HCT116 (cell line): ENCODE results near the gene CCDC116. TPM values are rescaled to one million over a fixed set of nuclear protein-coding genes. Genes with fewer than 3 reads are reported as not detected.

Experiments
- ATAC-seq: fragments of 200-7000 bp; cut with Tn5 transposase; 2 replicates; pipeline ENCODE4 v1.9.1; 2020; ENCODE audit warnings: mild to moderate bottlenecking, moderate library complexity
- BruUV-seq: library from RNA; stranded (reverse); fragments of 400-500 nt; replicated peaks from 2 replicates; lab custom pipeline; 2021; lab: Mats Ljungman, UMichigan
- CTCF ChIA-PET: fragments of 300-600 bp; sonication (Branson Sonifier 250); formaldehyde crosslinking; loops from one replicate; lab custom pipeline; 2021; ENCODE audit warnings: antibody characterized with exemption; lab: Charles Lee
- POLR2A ChIA-PET: fragments of 300-600, 350-600 bp; sonication (Branson Sonifier 250); formaldehyde crosslinking; loops from one replicate; lab custom pipeline; 2021; ENCODE audit warnings: antibody characterized with exemption; lab: Charles Lee
- RAD21 ChIA-PET, 2 experiments: fragments of 300-600 bp; sonication (Branson Sonifier 250); formaldehyde crosslinking; loops; one replicate each; lab custom pipeline; 2023; ENCODE audit warnings: low total read pairs in 2 of 2; ENCODE audit not compliant: uncharacterized antibody in 2 of 2, unreplicated experiment in 2 of 2, low non-redundant PET in 1 of 2; lab: Charles Lee
- DNase-seq: peaks from one replicate; pipeline ENCODE4 v3.0.0-alpha.2; 2010; ENCODE audit warnings: low read depth, low spot score
- H2AFZ ChIP-seq: fragments of 200-600 bp; shearing (Covaris generic), sonication (generic); 2 replicates; pipeline ENCODE4 v1.6.1; 2017; ENCODE audit warnings: low read depth, mixed run types, mixed read lengths, antibody characterized with exemption, low read length; ENCODE audit not compliant: poor library complexity, severe bottlenecking
- H3K27ac ChIP-seq: 2 replicates; pipeline ENCODE4 v1.5.1; 2012; ENCODE audit warnings: low read depth, low read length
- H3K27me3 ChIP-seq: fragments of 200-600 bp; sonication (generic); 2 replicates; pipeline ENCODE4 v1.6.1; 2016; ENCODE audit warnings: mixed run types, low read length, mixed read lengths; ENCODE audit not compliant: insufficient read depth
- H3K36me3 ChIP-seq, 2 experiments: fragments of 200-500 bp in 1 of 2; fragments of 200-600 bp in 1 of 2; sonication (Bioruptor generic) in 1 of 2; sonication (generic) in 1 of 2; 2 replicates each; pipeline versions ENCODE4 v1.5.1 to v1.6.1; 2014 to 2016; ENCODE audit warnings: low read length in 2 of 2, inconsistent platforms in 1 of 2, mixed read lengths in 1 of 2, mixed run types in 1 of 2; ENCODE audit not compliant: insufficient read depth in 2 of 2, control insufficient read depth in 1 of 2
- H3K4me1 ChIP-seq, 2 experiments: fragments of 200-600 bp in 1 of 2; sonication (generic) in 1 of 2; 2 replicates each; pipeline versions ENCODE4 v1.5.1 to v1.6.1; 2012 to 2017; ENCODE audit warnings: low read length in 2 of 2, inconsistent platforms in 1 of 2, mild to moderate bottlenecking in 1 of 2, mixed read lengths in 1 of 2, mixed run types in 1 of 2, moderate library complexity in 1 of 2; ENCODE audit not compliant: insufficient read depth in 2 of 2, control insufficient read depth in 1 of 2
- H3K4me2 ChIP-seq: fragments of 200-600 bp; sonication (generic); 2 replicates; pipeline ENCODE4 v1.6.1; 2017; ENCODE audit warnings: mixed run types, low read length, mixed read lengths
- H3K4me3 ChIP-seq, 2 experiments: fragments of 200-600 bp in 1 of 2; sonication (generic) in 1 of 2; replicated peaks in 1 of 2; 2 replicates each; pipeline ENCODE4 v1.5.1; 2011 to 2016; ENCODE audit warnings: low read length in 2 of 2, control low read depth in 1 of 2, low read depth in 1 of 2, mild to moderate bottlenecking in 1 of 2, mixed read lengths in 1 of 2, mixed run types in 1 of 2
- H3K79me2 ChIP-seq: fragments of 200-600 bp; sonication (generic); 2 replicates; pipeline ENCODE4 v1.6.1; 2017; ENCODE audit warnings: mild to moderate bottlenecking, mixed run types, low read length, moderate library complexity, mixed read lengths; ENCODE audit not compliant: insufficient read depth
- H3K9ac ChIP-seq: fragments of 200-600 bp; sonication (generic); 2 replicates; pipeline ENCODE4 v1.6.1; 2016; ENCODE audit warnings: low read length, mixed read lengths
- H3K9me2 ChIP-seq: fragments of 200-600 bp; sonication (generic), shearing (Covaris generic); 2 replicates; pipeline ENCODE4 v1.6.1; 2017; ENCODE audit warnings: mixed run types, mild to moderate bottlenecking, moderate library complexity; ENCODE audit not compliant: insufficient read depth
- H3K9me3 ChIP-seq, 2 experiments: fragments of 200-500 bp in 1 of 2; fragments of 200-600 bp in 1 of 2; sonication (Bioruptor generic) in 1 of 2; sonication (generic) in 1 of 2; 2 replicates each; pipeline ENCODE4 v1.6.1; 2014 to 2017; ENCODE audit warnings: low read length in 2 of 2, mixed read lengths in 2 of 2, inconsistent platforms in 1 of 2, low read depth in 1 of 2, mild to moderate bottlenecking in 1 of 2, mixed run types in 1 of 2, moderate library complexity in 1 of 2; ENCODE audit not compliant: control insufficient read depth in 1 of 2, insufficient read depth in 1 of 2
- H4K20me1 ChIP-seq: fragments of 200-600 bp; sonication (generic), shearing (Covaris generic); 2 replicates; pipeline ENCODE4 v1.6.1; 2017; ENCODE audit warnings: mixed run types, mild to moderate bottlenecking, moderate library complexity; ENCODE audit not compliant: insufficient read depth
- EGR1 ChIP-seq: IDR thresholded peaks from 2 replicates; pipeline ENCODE4 v1.6.1; 2012; ENCODE audit warnings: low read depth
- EZH2 ChIP-seq: fragments of 200-600 bp; sonication (generic); IDR thresholded peaks from 2 replicates; pipeline ENCODE4 v1.6.1; 2017; ENCODE audit warnings: antibody characterized with exemption, mixed run types
- POLR2A ChIP-seq: IDR thresholded peaks from 2 replicates; pipeline ENCODE4 v1.7.0; 2011; ENCODE audit warnings: borderline replicate concordance; ENCODE audit not compliant: insufficient read depth, insufficient read length; ENCODE audit errors: extremely low read depth
- RAD21 ChIP-seq: IDR thresholded peaks from 2 replicates; pipeline ENCODE4 v1.6.1; 2012; ENCODE audit warnings: low read depth, mild to moderate bottlenecking
- TCF7L2 ChIP-seq: IDR thresholded peaks from 2 replicates; pipeline ENCODE4 v1.7.0; 2011; ENCODE audit warnings: borderline replicate concordance, inconsistent platforms; ENCODE audit not compliant: insufficient read depth, insufficient read length; ENCODE audit errors: extremely low read depth
- ZBTB33 ChIP-seq: IDR thresholded peaks from 2 replicates; pipeline ENCODE4 v1.6.1; 2011; ENCODE audit warnings: mild to moderate bottlenecking, low read length, moderate library complexity; ENCODE audit not compliant: insufficient replicate concordance; ENCODE audit errors: extremely low read depth
- ZFX ChIP-seq: fragments of 450-650 bp; IDR thresholded peaks from 2 replicates; pipeline ENCODE4 v1.6.1; 2017
- ZNF274 ChIP-seq: fragments of 200-500 bp; sonication (Bioruptor generic); IDR thresholded peaks from 2 replicates; pipeline ENCODE4 v1.6.1; 2014; ENCODE audit warnings: mild to moderate bottlenecking, low read depth, low read length, inconsistent platforms
- intact Hi-C: fragments of 100-400 bp; cut with micrococcal nuclease; formaldehyde crosslinking; loops from 2 replicates; pipeline ENCODE4 v1.10.0; 2022
- total RNA-seq: library from RNA; stranded (reverse); gene quantifications from one replicate; pipeline ENCODE4 v1.2.1, GENCODE V29; 2021; ENCODE audit not compliant: unreplicated experiment
- TF ChIP-seq, protein P1 (sequence below): IDR thresholded peaks from 2 replicates; pipeline ENCODE4 v1.6.1; 2012
- TF ChIP-seq, protein P2 (sequence below): IDR thresholded peaks from 2 replicates; pipeline ENCODE4 v1.6.1; 2012; ENCODE audit warnings: low read depth

CCDC116 gene
- total RNA-seq, 1 experiment from 2014 or later: 0.66 TPM

DNA sequence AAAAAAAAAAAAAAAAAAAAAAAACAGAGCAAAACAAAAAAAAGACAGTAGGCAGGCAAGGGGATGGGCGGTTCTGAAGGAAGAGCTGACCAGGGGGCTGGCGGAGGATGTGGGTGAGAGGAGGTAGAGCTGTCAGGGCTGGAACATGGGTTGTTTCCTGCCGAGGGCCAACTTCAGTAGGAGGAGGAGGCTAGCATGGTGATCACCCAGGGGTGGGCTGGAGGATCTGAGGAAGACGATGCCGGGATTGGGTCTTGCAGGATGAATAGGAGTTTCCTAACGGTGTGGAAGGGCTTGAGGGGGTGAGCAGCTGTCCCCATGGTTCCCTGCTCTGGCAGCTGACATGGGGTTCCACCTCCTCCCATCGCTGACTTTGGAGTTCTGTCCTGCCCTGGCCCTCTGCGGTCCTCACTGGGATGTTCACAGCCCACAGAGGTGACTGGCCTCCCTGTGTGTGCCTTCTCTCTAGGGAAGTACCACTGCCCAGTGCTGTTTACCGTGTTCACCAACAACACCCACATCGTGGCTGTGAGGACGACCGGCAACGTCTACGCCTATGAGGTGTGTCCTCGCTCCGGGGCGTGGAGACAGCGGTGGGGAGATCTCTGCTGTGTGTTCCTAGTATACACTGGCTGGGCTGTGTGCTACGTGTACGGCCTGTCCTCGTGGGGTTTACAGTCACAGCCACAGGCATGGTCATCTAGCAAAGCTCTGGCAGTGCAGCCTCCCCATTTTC is 48.4 kb downstream of the CCDC116 start:
- no peak overlapping the region for H3K9ac ChIP-seq
- H3K36me3 ChIP-seq: peaks cover 7 to 9% of the 10 kb centered on the region in 2 experiments; a peak in 3 of 4 replicates
- H3K4me3 ChIP-seq: no peak overlapping the region
- ChIA-PET CTCF (no interaction called here), RAD21 (no interaction called here), POLR2A (no interaction called here)
- no peak overlapping the region for H3K4me2 ChIP-seq
- no peaks in the 10 kb centered on the region for H3K79me2 ChIP-seq
- H3K9me3 ChIP-seq: no peaks in the 10 kb centered on the region
- DNase-seq: no peak
- no peak overlapping the region for H3K27ac ChIP-seq
- TF ChIP-seq, protein P1, sequence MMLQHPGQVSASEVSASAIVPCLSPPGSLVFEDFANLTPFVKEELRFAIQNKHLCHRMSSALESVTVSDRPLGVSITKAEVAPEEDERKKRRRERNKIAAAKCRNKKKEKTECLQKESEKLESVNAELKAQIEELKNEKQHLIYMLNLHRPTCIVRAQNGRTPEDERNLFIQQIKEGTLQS: no peak
- TF ChIP-seq, protein P2, sequence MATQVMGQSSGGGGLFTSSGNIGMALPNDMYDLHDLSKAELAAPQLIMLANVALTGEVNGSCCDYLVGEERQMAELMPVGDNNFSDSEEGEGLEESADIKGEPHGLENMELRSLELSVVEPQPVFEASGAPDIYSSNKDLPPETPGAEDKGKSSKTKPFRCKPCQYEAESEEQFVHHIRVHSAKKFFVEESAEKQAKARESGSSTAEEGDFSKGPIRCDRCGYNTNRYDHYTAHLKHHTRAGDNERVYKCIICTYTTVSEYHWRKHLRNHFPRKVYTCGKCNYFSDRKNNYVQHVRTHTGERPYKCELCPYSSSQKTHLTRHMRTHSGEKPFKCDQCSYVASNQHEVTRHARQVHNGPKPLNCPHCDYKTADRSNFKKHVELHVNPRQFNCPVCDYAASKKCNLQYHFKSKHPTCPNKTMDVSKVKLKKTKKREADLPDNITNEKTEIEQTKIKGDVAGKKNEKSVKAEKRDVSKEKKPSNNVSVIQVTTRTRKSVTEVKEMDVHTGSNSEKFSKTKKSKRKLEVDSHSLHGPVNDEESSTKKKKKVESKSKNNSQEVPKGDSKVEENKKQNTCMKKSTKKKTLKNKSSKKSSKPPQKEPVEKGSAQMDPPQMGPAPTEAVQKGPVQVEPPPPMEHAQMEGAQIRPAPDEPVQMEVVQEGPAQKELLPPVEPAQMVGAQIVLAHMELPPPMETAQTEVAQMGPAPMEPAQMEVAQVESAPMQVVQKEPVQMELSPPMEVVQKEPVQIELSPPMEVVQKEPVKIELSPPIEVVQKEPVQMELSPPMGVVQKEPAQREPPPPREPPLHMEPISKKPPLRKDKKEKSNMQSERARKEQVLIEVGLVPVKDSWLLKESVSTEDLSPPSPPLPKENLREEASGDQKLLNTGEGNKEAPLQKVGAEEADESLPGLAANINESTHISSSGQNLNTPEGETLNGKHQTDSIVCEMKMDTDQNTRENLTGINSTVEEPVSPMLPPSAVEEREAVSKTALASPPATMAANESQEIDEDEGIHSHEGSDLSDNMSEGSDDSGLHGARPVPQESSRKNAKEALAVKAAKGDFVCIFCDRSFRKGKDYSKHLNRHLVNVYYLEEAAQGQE: no peak
- TF ChIP-seq EGR1: no peak
- TF ChIP-seq ZFX: no peak
- no peak for TF ChIP-seq RAD21
- no peak for TF ChIP-seq TCF7L2
- no peak for TF ChIP-seq ZBTB33
- no peak for TF ChIP-seq POLR2A
- TF ChIP-seq ZNF274: no peak
- no peak for TF ChIP-seq EZH2
- H3K4me1 ChIP-seq: peaks cover 0 to 6% of the 10 kb centered on the region in 2 experiments; a peak in 1 of 4 replicates
- H3K27me3 ChIP-seq: no peaks in the 10 kb centered on the region
- H4K20me1 ChIP-seq: no peaks in the 10 kb centered on the region
- intact Hi-C loops: no loop called here
- no TSS peak for BruUV-seq
- no peak for ATAC-seq
- H3K9me2 ChIP-seq: no peaks in the 10 kb centered on the region
- H2AFZ ChIP-seq: no peak overlapping the region
